Activated naive CD4-positive, alpha-beta T cell treated with anti-CD3 and anti-CD28 coated beads, Interleukin-2, amount 50 U/mL, for 24 hours (primary cell): ENCODE results near the gene MIA.

Experiments
- H3K27ac Mint-ChIP-seq: one replicate; pipeline ENCODE4 v1.8.0; 2021; ENCODE audit warnings: mild to moderate bottlenecking, mixed read lengths
- H3K27me3 Mint-ChIP-seq: one replicate; pipeline ENCODE4 v1.8.0; 2021; ENCODE audit warnings: mixed read lengths
- H3K36me3 Mint-ChIP-seq: one replicate; pipeline ENCODE4 v1.8.0; 2021; ENCODE audit warnings: mixed read lengths
- H3K4me1 Mint-ChIP-seq: one replicate; pipeline ENCODE4 v1.8.0; 2021; ENCODE audit warnings: mixed read lengths
- H3K4me3 Mint-ChIP-seq: one replicate; pipeline ENCODE4 v1.8.0; 2021; ENCODE audit warnings: mild to moderate bottlenecking, mixed read lengths
- H3K9me3 Mint-ChIP-seq: one replicate; pipeline ENCODE4 v1.8.0; 2021; ENCODE audit warnings: mixed read lengths

The MIA gene

DNA sequence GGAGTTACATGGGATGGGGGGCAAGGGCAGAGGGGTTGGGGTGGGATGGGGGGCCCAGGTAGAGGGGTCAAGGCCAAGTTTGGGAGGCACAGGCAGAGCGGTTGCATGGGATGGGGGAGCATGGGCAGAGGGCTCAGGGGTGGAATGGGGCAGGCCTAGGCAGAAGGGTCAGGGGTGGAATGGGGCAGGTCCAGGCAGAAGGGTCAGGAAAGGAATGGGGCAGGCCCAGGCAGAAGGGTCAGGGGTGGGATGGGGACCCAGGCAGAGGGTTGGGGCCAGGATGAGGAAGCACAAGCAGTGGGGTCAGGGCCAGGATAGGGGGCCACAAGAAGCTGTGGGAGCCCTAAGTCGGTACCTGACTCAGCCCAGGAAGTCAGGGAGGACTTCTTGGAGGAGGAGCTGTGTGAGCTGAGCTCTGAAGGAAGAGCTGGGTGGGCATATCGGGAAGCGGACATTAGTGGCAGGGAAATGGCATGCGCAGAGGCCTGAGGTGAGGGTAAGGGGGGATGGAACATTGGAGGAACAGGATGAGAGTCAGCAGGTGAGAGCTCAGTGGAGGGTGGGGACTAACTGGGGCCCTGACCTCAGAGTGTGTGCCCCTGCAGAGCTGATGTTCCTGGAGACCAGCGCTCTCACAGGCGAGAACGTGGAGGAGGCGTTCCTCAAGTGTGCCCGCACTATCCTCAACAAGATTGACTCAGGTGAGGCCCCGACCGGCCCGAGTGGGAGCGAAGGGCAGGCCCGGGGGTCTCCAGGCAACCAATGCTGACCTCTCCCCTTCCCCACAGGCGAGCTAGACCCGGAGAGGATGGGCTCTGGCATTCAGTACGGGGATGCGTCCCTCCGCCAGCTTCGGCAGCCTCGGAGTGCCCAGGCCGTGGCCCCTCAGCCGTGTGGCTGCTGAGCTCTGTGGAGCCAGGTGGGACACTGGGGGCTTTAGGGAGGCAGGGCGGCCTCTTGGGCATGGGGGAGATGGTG is 11.0 kb downstream of the MIA start:
- Mint-ChIP-seq H3K4me3 (no peak overlapping the region), H3K27me3 (no peaks in the 10 kb centered on the region), H3K4me1 (peaks cover 10% of the 10 kb centered on the region), H3K9me3 (no peaks in the 10 kb centered on the region), H3K27ac (peak overlapping the region; percentile 12), H3K36me3 (peaks cover 13% of the 10 kb centered on the region)

DNA sequence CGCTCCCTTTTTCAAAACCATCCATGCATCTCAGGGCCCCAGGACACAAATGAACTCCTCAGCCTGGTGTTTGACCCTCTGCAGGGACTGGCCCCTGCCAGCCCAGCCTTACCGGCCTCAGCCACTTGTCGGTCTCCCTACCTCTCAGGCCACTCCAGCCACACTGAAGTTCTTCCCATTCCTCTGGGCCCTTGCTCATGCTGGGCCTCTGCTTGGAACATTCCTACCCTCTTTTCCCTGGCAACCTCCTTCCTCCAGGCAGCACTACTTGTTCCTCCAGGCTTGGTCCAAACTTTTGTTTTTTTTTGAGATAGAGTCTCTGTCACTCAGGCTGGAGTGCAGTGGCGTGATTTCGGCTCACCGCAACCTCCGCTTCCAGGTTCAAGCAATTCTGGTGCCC is 16.0 kb downstream of the MIA start:
- no peak overlapping the region for H3K4me3 Mint-ChIP-seq
- H3K36me3 Mint-ChIP-seq, result peaks cover 13% of the 10 kb centered on the region
- peak overlapping the region; percentile 67 for H3K27ac Mint-ChIP-seq

GRCh38 chr19:40791996-40792395 is 16.7 kb downstream of the MIA start:
- Mint-ChIP-seq H3K27me3 (no peaks in the 10 kb centered on the region), H3K4me1 (peaks cover 24% of the 10 kb centered on the region), H3K4me3 (peak overlapping the region; percentile 45), H3K9me3 (no peaks in the 10 kb centered on the region), H3K36me3 (peaks cover 11% of the 10 kb centered on the region), H3K27ac (peak overlapping the region; percentile 91)

More for the DNA sequence above, 16.0 kb downstream of the MIA start:
- peaks cover 24% of the 10 kb centered on the region for H3K4me1 Mint-ChIP-seq
- no peaks in the 10 kb centered on the region for H3K9me3 Mint-ChIP-seq
- H3K27me3 Mint-ChIP-seq, result no peaks in the 10 kb centered on the region

DNA sequence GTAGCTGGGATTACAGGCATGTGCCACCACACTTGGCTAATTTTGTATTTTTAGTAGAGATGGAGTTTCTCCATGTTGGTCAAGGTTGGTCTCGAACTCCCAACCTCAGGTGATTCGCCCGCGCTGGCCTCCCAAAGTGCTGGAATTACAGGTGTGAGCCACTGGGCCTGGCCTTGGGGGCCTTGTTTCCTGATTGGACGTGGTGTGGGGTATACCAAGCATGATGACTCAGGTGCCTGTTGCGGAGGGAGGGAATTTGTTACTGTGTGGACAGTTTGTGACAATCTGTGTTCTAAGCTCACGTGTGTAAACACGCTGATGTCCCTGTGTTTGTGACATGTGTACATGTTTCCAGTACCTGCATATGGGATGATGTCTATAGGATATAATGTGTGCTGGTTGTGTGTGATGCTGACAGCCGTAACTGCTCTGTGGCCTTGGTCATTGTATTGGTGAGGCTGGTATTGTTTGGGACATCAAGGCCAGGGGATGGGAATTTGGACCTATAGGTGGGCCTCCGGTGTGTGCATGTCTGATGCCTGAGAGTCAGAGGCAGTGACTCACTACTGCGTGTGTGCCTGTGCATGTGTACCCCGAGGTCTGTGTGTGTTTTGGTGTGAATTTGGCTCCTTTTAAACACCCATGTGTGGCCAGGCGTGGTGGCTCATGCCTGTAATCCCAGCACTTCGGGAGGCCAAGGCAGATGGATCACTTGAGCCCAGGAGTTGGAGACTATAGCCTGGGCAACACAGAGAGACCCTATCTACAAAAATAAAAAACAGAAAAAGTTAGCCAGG is 22.0 kb downstream of the MIA start:
- Mint-ChIP-seq H3K9me3 (no peaks in the 10 kb centered on the region), H3K4me3 (peak overlapping the region; percentile 96), H3K27ac (peak overlapping the region; percentile 94), H3K36me3 (peaks cover 1% of the 10 kb centered on the region), H3K4me1 (peaks cover 44% of the 10 kb centered on the region), H3K27me3 (no peaks in the 10 kb centered on the region)

GRCh38 chr19:40797963-40798682 is 22.8 kb downstream of the MIA start:
- peaks cover 2% of the 10 kb centered on the region for H3K36me3 Mint-ChIP-seq
- H3K9me3 Mint-ChIP-seq, result no peaks in the 10 kb centered on the region
- peaks cover 44% of the 10 kb centered on the region for H3K4me1 Mint-ChIP-seq
- H3K27me3 Mint-ChIP-seq, result no peaks in the 10 kb centered on the region
- H3K4me3 Mint-ChIP-seq, result peak overlapping the region; percentile 96
- H3K27ac Mint-ChIP-seq, result peak overlapping the region; percentile 94

DNA sequence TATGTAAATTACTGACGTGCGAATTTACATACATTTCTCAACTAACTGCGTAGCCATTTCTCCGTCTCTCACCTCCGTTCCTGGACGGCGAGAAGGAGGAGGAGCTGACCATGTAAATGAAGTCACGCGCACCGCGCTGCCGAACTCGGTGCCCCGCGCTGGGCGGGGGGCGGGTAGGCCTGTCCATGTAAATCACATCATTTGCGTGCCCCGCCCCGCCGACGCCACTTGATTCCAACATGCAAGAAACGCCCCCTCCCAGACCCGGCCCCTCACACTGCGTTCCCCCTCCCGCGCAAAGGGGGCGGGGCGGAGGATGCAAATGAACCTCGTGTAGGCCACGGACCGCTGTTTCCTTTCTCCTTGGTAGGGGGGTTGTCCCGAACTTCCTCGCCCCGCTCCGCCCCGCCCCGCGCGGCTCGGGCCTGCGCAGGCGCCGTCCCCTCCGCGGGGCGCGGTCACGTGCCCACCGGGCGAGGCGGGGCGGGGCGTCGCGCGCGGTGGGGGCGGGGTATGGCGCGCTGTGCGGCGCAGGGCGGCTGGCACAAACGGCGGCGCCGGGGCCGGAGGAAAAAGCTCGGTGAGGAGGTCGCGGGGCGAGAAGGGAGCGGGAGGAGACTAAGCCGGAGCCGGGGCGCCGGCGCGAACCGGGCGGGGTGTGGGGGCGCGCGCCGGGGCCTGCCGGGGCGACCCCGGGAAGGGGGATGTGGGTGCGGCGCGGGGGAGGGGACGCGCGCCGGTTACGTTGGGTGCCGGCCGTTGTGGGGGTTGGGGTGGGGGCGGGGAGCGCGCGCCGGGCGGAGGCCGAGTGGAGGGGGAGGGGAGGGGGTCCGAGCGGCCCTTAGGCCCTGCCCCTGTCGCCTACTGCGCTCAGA is 23.6 kb downstream of the MIA start, which contains the start of gene EGLN2:
EGLN2 (plus strand) TSS at position 509 of the 875 bp plus-strand sequence. CDS start 1,382 bp downstream, outside the sequence.
- peaks cover 51% of the 10 kb centered on the region for H3K4me1 Mint-ChIP-seq
- H3K4me3 Mint-ChIP-seq, result peak within 1 kb of the TSS; percentile 96
- H3K36me3 Mint-ChIP-seq, result peaks cover 2% of the 10 kb centered on the region
- no peaks in the 10 kb centered on the region for H3K27me3 Mint-ChIP-seq
- H3K27ac Mint-ChIP-seq, result peak within 1 kb of the TSS; percentile 97
- H3K9me3 Mint-ChIP-seq, result no peaks in the 10 kb centered on the region

- Mint-ChIP-seq H3K4me3 (peak overlapping the region; percentile 92), H3K9me3 (no peaks in the 10 kb centered on the region), H3K27me3 (no peaks in the 10 kb centered on the region), H3K27ac (peak overlapping the region; percentile 97), H3K4me1 (peaks cover 59% of the 10 kb centered on the region), H3K36me3 (peaks cover 2% of the 10 kb centered on the region)
Observed at GRCh38 chr19:40799558-40800338, 24.4 kb downstream of the MIA start.

GRCh38 chr19:40800339-40800996 is 25.1 kb downstream of the MIA start:
- peak overlapping the region; percentile 97 for H3K27ac Mint-ChIP-seq
- peaks cover 2% of the 10 kb centered on the region for H3K36me3 Mint-ChIP-seq
- peak overlapping the region; percentile 92 for H3K4me3 Mint-ChIP-seq
- H3K9me3 Mint-ChIP-seq, result no peaks in the 10 kb centered on the region
- H3K27me3 Mint-ChIP-seq, result no peaks in the 10 kb centered on the region
- H3K4me1 Mint-ChIP-seq, result peaks cover 66% of the 10 kb centered on the region

DNA sequence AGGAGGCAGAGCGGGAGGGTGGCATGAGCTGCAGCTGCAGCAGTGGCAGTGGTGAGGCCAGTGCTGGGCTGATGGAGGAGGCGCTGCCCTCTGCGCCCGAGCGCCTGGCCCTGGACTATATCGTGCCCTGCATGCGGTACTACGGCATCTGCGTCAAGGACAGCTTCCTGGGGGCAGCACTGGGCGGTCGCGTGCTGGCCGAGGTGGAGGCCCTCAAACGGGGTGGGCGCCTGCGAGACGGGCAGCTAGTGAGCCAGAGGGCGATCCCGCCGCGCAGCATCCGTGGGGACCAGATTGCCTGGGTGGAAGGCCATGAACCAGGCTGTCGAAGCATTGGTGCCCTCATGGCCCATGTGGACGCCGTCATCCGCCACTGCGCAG is 25.7 kb downstream of the MIA start:
- Mint-ChIP-seq H3K27me3 (no peaks in the 10 kb centered on the region), H3K4me3 (peak overlapping the region; percentile 92), H3K9me3 (no peaks in the 10 kb centered on the region), H3K36me3 (peaks cover 2% of the 10 kb centered on the region), H3K27ac (no peak overlapping the region), H3K4me1 (peaks cover 72% of the 10 kb centered on the region)

DNA sequence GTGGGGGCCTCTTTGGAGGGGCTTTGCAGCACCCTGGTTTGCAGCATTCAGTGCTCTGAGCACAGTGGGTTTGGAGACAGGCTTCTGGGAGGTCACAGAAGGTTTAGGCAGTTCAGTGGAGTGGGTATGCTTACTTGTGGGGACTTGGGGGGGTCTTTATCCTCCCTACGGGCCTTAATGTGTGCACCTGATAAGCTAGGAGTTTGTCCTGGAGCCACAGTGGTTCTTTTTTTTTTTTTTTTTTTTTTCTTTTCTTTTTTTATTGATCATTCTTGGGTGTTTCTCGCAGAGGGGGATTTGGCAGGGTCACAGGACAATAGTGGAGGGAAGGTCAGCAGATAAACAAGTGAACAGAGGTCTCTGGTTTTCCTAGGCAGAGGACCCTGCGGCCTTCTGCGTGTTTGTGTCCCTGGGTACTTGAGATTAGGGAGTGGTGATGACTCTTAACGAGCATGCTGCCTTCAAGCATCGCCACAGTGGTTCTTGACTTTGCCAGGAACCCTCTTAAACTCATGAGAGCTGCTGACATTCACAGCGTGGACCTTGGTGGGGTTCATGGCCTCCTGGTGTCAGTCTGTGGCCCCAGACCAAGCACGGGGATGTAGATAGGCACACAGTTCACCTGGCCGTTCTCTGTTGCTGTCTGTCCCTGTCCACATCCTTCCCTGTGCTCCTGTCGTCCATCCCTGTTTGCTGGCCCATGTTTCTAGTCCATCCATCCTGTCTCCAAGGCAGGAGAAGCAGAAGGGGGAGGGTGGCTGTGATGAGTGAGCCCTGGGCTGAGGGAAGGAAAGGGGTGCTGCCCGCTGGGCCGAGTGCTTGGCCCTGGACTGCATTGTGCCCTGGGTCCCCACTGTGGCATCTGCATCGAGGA is 26.3 kb downstream of the MIA start:
- Mint-ChIP-seq H3K4me1 (peaks cover 78% of the 10 kb centered on the region), H3K9me3 (no peaks in the 10 kb centered on the region), H3K36me3 (peaks cover 2% of the 10 kb centered on the region), H3K27ac (peak overlapping the region; percentile 84), H3K27me3 (no peaks in the 10 kb centered on the region), H3K4me3 (peak overlapping the region; percentile 92)

DNA sequence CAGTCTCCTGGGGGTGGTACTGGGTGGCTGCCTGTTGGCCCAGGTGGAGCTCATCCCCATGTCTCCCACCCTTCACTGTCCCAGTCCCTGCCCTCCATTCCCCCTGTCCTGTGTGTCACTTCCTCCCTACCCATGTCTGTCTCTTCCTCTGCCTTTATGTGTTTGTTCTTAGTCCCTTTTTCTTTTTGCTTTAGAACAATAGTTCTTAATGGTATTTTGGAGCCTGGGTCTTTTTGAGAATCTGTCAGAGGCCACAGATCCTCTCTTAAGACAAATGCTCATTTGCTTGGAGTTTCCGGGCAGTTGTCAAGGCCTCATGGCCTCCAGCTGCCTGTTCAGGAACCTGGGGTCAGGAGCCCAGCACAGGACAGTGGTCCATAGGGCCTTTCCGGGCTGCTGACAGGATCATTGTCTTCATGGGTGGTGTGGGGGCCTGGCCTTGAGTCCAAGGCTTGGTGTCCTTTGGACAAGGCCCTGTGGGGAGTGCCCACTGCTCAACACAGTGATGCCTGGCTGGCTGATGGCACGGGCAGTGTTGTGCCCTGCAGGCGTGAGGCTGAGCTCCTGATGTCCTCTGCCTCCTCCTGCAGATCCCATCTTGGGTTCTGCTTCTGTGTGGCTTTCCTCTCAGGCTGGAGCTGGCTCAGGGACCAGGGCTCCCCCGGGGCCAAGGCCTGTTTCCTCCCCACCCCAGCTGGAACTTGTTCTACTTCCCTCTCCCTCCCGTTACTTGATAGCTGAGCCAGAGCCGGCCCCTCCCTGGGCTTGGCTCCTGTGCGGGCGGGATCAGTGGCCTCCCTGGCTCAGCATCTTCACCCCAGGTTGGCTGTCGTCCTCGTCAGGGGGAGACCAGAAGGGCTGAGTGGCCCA is 27.2 kb downstream of the MIA start:
- H3K4me1 Mint-ChIP-seq, result peaks cover 82% of the 10 kb centered on the region
- peak overlapping the region; percentile 92 for H3K4me3 Mint-ChIP-seq
- no peaks in the 10 kb centered on the region for H3K27me3 Mint-ChIP-seq
- H3K27ac Mint-ChIP-seq, result peak overlapping the region; percentile 86
- H3K36me3 Mint-ChIP-seq, result peaks cover 2% of the 10 kb centered on the region
- H3K9me3 Mint-ChIP-seq, result no peaks in the 10 kb centered on the region
